OCI-LY7 (cell line): Measurements from ENCODE around the gene DUOXA2.

Experiments
- EZH2phosphoT487 ChIP-seq: fragments of 200-600 bp; sonication (generic); IDR thresholded peaks from 2 replicates; pipeline ENCODE4 v1.6.1; 2018; ENCODE audit warnings: low read depth, borderline replicate concordance, mild to moderate bottlenecking, mixed run types, antibody characterized with exemption, low read length, moderate library complexity, mixed read lengths
- TF ChIP-seq, protein P1 (sequence below): fragments of 200-600 bp; sonication (generic); conservative IDR thresholded peaks from 2 replicates; pipeline ENCODE4 v1.5.1; 2014; ENCODE audit warnings: mild to moderate bottlenecking, antibody characterized with exemption, low read length, moderate library complexity, mixed read lengths

DNA sequence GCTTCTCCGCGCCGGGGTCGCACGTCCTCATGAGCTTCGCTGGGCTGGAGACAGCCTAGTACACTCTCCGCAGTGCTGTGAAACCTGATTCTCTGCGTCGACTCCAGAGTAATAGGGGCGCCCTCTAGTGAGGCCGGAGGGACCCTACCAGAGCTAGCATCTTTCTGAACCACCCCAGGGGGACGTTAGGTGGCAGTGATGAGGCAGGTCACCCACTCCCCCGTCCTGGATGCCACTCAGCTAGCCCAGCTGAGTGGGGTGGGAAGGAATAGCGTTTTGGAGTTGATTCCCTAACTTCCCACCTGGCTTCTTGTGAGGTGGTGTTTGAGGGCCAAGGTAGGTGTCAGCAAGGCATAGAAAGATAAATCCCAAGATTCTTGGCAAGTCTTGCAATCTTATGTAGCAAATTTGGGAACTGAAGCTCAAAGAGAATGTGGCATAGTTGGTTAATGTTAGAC lies 4.0 kb downstream of the DUOXA2 start:
- TF ChIP-seq, protein P1, sequence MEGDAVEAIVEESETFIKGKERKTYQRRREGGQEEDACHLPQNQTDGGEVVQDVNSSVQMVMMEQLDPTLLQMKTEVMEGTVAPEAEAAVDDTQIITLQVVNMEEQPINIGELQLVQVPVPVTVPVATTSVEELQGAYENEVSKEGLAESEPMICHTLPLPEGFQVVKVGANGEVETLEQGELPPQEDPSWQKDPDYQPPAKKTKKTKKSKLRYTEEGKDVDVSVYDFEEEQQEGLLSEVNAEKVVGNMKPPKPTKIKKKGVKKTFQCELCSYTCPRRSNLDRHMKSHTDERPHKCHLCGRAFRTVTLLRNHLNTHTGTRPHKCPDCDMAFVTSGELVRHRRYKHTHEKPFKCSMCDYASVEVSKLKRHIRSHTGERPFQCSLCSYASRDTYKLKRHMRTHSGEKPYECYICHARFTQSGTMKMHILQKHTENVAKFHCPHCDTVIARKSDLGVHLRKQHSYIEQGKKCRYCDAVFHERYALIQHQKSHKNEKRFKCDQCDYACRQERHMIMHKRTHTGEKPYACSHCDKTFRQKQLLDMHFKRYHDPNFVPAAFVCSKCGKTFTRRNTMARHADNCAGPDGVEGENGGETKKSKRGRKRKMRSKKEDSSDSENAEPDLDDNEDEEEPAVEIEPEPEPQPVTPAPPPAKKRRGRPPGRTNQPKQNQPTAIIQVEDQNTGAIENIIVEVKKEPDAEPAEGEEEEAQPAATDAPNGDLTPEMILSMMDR, result peak; percentile 99
- TF ChIP-seq EZH2phosphoT487, result no peak
